HG02571 (cell line): ENCODE results near the gene MRTFA.
"Not testable (repeated sequence)": the region's sequence is repeated elsewhere in the genome, so short reads cannot be mapped to it uniquely, and the experiment has no call there.

Source experiments
- ATAC-seq: cut with Tn5 transposase; IDR thresholded peaks from one replicate; pipeline ENCODE4 v1.9.1; 2021; ENCODE audit warnings: mild to moderate bottlenecking, moderate library complexity; ENCODE audit not compliant: unreplicated experiment

Gene MRTFA

DNA sequence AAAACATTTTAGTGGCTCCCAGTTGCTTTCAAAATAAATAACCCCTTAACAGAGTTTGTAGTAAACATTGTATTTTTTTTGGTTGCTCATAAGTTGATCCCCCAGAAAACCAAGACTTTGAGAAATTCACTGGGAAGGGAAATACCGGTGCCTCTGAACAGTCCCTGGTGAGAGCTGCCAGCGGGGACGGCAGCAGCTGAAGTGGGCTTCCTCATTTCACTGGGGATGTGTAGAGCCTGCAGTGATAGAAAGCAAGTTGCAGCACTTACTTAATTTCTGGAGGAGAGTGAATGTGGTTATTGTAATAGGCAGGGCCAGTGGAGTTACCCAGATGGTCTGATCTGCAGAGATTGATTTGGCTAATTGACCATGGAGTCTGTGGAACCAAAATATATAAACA lies 24.2 kb upstream of the MRTFA start:
- ATAC-seq: no peak

- ATAC-seq: no peak
These were observed 22.6 kb upstream of the MRTFA start for GRCh38 chr22:40659166-40659565.

DNA sequence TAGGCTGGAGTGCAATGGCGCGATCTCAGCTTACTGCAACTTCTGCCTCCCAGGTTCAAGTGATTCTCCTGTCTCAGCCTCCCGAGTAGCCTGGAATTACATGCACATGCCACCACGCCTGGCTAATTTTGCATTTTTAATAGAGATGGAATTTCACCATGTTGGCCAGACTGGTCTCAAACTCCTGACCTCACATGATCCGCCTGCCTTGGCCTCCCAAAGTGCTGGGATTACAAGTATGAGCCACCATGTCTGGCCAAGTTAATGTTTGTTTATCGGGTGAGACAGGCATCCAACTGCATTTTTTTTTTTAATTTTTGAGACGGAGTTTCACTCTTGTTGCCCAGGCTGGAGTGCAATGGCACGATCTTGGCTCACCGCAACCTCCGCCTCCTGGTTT lies 20.1 kb upstream of the MRTFA start:
- ATAC-seq: not testable (repeated sequence)

DNA sequence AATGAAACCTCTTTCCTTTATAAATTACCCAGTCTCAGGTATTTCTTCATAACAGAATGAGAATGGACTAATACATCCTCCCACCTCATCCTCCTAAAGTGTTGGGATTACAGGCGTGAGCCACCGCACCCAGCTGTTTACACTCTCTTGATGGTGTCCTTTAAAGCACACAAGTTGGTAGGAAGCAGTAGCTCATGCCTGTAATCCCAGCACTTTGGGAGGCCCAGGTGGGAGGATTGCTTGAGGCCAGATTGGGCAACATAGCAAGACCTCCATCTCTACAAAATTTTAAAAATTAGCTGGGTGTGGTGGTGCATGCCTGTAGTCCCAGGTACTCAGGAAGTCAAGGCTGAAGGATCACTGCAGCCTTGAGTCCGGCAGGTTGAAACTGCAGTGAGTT lies 19.4 kb upstream of the MRTFA start:
- ATAC-seq: not testable (repeated sequence)

DNA sequence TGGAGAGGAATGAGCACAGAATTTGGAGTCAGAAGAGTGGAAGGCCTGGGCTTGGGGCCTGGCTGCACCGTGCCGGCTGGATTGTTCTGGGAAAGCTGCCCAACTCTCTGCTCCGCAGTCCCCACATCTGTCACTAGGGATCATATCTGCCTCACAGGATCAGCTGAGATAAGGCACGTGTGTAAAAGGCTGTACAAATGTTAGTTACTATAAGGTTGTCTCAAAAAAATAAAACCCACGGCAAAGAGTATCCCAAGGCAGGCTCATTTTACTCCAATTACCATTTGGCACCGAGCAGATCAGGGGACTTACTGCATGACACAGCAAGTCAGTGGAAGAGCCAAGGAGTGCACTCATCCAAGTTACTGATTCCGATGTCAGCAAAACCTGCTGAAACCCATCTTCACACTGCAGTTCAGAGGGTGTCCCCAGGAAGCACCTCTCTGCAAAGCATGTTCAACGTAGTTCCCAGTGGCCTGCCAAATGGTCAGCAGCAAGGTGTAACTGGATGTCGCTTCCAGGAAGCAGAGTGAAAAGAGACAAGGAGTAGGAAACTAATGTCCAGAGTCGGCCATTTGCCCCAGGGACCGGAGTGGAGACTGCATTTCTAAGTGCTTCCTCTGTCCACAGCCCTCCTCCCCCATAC lies 18.1 kb upstream of the MRTFA start:
- ATAC-seq: no peak

DNA sequence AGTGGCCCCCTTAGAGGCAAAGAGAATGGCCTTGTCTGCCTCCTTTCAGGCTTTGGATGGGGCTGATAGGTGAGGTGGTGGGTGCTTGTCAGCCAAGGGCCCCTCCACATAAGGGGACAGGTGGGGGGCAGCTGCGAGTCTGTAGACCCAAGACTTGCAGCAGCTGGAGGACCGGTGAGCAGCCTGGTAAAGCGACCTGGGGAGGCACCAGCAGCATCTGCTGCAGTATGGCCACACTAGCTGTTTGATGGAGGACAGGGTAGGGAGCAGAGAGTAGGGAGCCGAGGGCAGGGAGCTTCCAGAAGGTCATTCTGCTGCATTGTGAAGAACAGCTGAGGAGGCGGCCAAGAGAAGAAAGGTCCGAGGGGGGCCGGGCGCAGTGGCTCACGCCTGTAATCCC lies 16.8 kb upstream of the MRTFA start:
- no peak for ATAC-seq

GRCh38 chr22:40651563-40652501 lies 15.3 kb upstream of the MRTFA start:
- ATAC-seq: peak; percentile 73

DNA sequence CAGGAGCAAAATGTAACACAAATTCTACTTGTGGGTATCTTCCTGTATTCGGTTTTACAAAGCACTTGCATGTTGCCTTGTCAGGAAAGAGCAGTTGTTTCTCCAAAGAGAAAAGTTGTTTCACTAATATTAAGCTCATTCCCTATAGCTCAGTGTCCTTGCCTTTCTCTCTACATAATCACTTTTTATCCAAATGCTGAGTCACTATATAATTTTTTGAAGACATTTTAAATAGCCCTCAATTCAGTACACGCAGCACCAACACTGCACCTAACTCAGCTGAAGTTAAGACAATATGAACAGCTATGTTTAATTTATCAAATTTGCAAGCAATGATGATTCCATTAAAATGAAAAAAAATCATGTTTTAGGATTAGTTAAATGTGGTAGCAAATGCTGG lies 14.5 kb upstream of the MRTFA start:
- ATAC-seq: no peak

DNA sequence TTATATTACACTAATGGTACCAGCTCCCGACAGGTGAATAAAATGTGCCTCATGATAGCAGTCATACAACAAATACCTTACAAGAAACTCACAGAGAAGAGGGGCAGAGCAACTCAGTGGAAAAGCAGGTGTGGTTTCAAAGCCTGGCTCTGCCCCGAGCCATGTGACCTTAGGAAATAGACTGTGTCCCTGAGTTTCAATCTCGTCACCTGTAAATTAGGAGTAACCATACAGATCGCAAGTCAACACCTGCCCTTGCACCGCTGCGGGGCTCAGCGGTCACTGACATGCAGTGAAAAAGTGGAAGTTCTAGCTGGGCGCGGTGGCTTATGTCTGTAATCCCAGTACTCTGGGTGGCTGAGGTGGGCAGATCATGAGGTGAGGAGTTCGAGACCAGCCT lies 11.9 kb upstream of the MRTFA start:
- ATAC-seq: no peak

- no peak for ATAC-seq
These were observed 9.2 kb upstream of the MRTFA start for GRCh38 chr22:40645579-40646197.

- no peak for ATAC-seq
These were observed 5.8 kb upstream of the MRTFA start for GRCh38 chr22:40642316-40642715.

DNA sequence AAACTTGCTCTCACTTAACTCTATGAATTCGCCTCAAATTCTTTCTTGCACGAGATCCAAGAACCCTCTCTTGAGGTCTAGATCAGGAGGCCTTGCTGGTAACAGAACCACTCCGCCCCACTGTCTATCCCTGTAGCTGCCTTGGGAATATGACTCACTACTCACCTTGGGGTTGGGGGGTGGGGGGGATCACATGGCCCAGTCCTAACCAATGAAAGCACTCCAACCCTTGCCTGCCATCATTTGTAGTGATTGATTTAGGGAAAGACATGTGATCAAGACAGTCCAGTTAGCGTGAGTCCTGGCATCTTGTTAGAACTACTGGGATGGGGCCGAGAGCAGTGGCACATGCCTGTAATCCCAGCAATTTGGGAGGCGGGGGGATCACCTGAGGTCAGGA lies 4.8 kb upstream of the MRTFA start:
- no peak for ATAC-seq

DNA sequence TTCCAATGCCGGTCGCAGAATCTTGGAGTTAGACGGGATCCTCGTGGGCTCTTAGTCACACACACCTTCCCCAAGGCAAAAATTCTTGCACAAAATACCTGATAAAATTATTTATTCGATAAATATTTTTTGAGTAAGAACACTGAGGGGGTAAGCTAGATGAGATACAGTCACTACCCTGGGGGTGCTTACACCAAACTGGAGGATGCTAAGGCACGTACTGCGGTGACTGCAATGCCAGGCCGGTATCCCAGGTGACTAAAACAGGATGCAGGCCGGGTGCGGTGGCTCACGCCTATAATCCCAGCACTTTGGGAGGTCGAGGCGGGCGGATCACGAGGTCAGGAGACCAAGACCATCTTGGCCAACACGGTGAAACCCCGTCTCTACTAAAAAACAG lies 1.7 kb upstream of the MRTFA start:
- ATAC-seq: no peak

- no peak for ATAC-seq
These were observed 948 bp upstream of the MRTFA start for GRCh38 chr22:40637183-40638150.

- ATAC-seq: peak; percentile 17
These were observed 559 bp downstream of the MRTFA start for GRCh38 chr22:40635940-40636379.

- no peak for ATAC-seq
These were observed 1.2 kb downstream of the MRTFA start for GRCh38 chr22:40635043-40635939.

DNA sequence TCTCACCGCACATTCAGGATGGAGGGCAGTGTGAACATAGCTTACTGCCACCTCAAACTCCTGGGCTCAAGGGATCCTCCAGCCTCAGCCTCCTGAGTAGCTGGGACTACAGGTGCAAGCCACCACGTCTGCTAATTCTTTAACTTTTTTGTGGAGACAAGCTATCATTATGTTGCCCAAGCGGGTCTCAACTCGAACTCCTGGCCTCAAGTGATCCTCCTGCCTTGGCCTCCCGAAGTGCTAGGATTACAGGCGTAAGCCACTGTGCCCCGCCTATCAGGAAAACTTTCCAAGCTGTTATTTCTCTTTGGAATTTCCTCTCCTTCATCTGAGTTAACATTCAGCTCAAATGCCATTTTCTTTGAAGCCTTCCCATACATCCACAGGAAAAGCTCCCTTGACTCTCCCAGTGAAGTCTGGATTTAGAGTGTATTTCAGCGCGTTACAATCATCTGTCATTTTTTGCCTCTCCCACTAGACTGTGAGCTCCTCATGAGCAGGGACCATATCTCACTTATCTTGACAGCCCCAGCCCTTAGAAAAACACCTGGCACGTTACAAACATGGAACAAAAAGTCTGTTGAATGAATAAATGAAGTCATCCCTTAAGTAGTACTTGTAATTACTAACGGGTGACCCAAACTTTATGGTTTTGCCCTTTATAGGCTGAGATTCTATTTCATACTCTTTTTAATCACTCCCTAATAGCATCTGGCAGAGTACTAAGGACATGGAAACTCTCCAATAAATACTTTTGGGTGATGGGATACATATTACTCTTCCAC lies 2.2 kb downstream of the MRTFA start:
- ATAC-seq: no peak

DNA sequence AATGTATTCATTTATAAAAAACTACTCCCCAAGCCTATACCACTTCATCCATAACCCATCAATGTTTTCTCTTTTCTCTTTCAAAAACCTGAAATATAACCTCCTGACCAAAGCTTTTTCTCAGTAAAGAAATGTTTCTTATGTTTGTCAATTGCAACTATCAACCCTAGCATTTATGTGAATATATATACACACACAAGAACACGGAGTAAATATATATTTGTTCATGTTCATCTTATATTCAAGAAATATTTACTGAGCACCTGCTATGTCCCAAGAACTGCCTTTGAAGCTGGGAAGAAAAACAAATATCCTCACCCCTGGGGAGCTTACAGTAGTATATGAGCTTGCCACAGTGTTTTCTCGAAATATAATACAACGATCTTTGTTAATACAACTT lies 3.5 kb downstream of the MRTFA start:
- no peak for ATAC-seq

DNA sequence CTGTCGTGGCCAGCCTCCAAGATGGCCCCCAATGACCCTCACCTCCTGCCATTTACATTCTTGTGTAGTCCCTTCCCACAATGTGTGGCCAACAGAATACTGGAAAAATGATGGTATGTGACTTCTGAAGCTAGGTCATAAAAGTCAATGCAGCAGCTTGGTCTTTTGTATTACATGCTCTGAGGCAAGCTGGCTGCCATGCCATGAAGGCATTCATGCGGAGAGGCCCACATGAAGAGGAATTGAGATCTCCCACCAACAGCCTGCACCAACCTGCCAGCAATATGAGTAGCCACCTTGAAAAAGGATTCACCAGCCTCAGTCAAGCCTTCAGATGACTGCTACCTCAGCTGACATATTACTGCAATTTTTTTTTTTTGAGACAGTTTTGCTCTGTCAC lies 4.6 kb downstream of the MRTFA start:
- no peak for ATAC-seq
